ENCODE data around the gene TEAD3. TPM values are rescaled to one million over a fixed set of nuclear protein-coding genes. Genes with fewer than 3 reads are reported as not detected.

Gene TEAD3
- total RNA-seq, 1 donor from 2014 or later = 23.8 TPM

- Histone ChIP-seq H3K27me3 (ENCODE audit: control insufficient read depth, insufficient read depth, low read length) (peaks cover 50% of the 10 kb centered on the region), H3K4me3 (ENCODE audit: low read depth, low read length) (no peak overlapping the region)
- DNase-seq (ENCODE audit: low read depth) = no peak
Measured at GRCh38 chr6:35508027-35508426, 11.1 kb upstream of the TEAD3 start.

GRCh38 chr6:35507221-35507620, 10.3 kb upstream of the TEAD3 start:
- no peak for DNase-seq (ENCODE audit: low read depth)
- Histone ChIP-seq H3K4me3 (ENCODE audit: low read depth, low read length) (no peak overlapping the region), H3K27me3 (ENCODE audit: control insufficient read depth, insufficient read depth, low read length) (peaks cover 47% of the 10 kb centered on the region), H3K36me3 (ENCODE audit: control insufficient read depth, insufficient read depth, low read length) (no peaks in the 10 kb centered on the region)
- no peak for TF ChIP-seq CTCF (IDR thresholded peaks at IDR 0.05; ENCODE audit: insufficient read depth, low read length, poor library complexity, severe bottlenecking)

More at GRCh38 chr6:35508027-35508426, 11.1 kb upstream of the TEAD3 start:
- no peaks in the 10 kb centered on the region for H3K36me3 ChIP-seq (ENCODE audit: control insufficient read depth, insufficient read depth, low read length)
- TF ChIP-seq CTCF (IDR thresholded peaks at IDR 0.05; ENCODE audit: insufficient read depth, low read length, poor library complexity, severe bottlenecking) = no peak

GRCh38 chr6:35506536-35506935, 9.7 kb upstream of the TEAD3 start:
- H3K36me3 ChIP-seq (ENCODE audit: control insufficient read depth, insufficient read depth, low read length) = no peaks in the 10 kb centered on the region
- no peak for DNase-seq (ENCODE audit: low read depth)
- TF ChIP-seq CTCF (IDR thresholded peaks at IDR 0.05; ENCODE audit: insufficient read depth, low read length, poor library complexity, severe bottlenecking) = no peak
- H3K4me3 ChIP-seq (ENCODE audit: low read depth, low read length) = no peak overlapping the region
- H3K27me3 ChIP-seq (ENCODE audit: control insufficient read depth, insufficient read depth, low read length) = peaks cover 41% of the 10 kb centered on the region

- DNase-seq (ENCODE audit: low read depth) = no peak
- no peak overlapping the region for H3K4me3 ChIP-seq (ENCODE audit: low read depth, low read length)
- H3K27me3 ChIP-seq (ENCODE audit: control insufficient read depth, insufficient read depth, low read length) = peaks cover 35% of the 10 kb centered on the region
- no peak for TF ChIP-seq CTCF (IDR thresholded peaks at IDR 0.05; ENCODE audit: insufficient read depth, low read length, poor library complexity, severe bottlenecking)
- no peaks in the 10 kb centered on the region for H3K36me3 ChIP-seq (ENCODE audit: control insufficient read depth, insufficient read depth, low read length)
Measured at GRCh38 chr6:35505999-35506412, 9.1 kb upstream of the TEAD3 start.

- H3K4me3 ChIP-seq (ENCODE audit: low read depth, low read length) = no peak overlapping the region
- H3K27me3 ChIP-seq (ENCODE audit: control insufficient read depth, insufficient read depth, low read length) = peaks cover 20% of the 10 kb centered on the region
- DNase-seq (ENCODE audit: low read depth) = no peak
- TF ChIP-seq CTCF (IDR thresholded peaks at IDR 0.05; ENCODE audit: insufficient read depth, low read length, poor library complexity, severe bottlenecking) = no peak
- H3K36me3 ChIP-seq (ENCODE audit: control insufficient read depth, insufficient read depth, low read length) = no peaks in the 10 kb centered on the region
Measured at GRCh38 chr6:35503534-35503933, 6.7 kb upstream of the TEAD3 start.

- Histone ChIP-seq H3K4me3 (ENCODE audit: low read depth, low read length) (no peak overlapping the region), H3K27me3 (ENCODE audit: control insufficient read depth, insufficient read depth, low read length) (peaks cover 17% of the 10 kb centered on the region), H3K36me3 (ENCODE audit: control insufficient read depth, insufficient read depth, low read length) (no peaks in the 10 kb centered on the region)
- no peak for TF ChIP-seq CTCF (IDR thresholded peaks at IDR 0.05; ENCODE audit: insufficient read depth, low read length, poor library complexity, severe bottlenecking)
- DNase-seq (ENCODE audit: low read depth) = no peak
Measured at GRCh38 chr6:35501784-35502183, 4.9 kb upstream of the TEAD3 start.

All from kidney epithelial cell (primary cell).